ENCODE data around the gene WDR19. TPM values are rescaled to one million over a fixed set of nuclear protein-coding genes. Genes with fewer than 3 reads are reported as not detected.
"Not testable (repeated sequence)": the region's sequence is repeated elsewhere in the genome, so short reads cannot be mapped to it uniquely, and the experiment has no call there.

The WDR19 gene
- 10 to 100 TPM in 2 of 4 donors, 1 to 10 TPM in 2; 3.4 to 18.7 (median 9.2) TPM for polyA plus RNA-seq
- long read RNA-seq, donor 1, full-length matches to known transcripts: 5 of 5 reads
- long read RNA-seq, donor 1, partial matches to known transcripts: 0 of 5 reads
- long read RNA-seq, donor 1, other reads (novel, unspliced or antisense): 0 of 5 reads
- long read RNA-seq, donor 2, full-length matches to known transcripts: 1 of 1 reads
- long read RNA-seq, donor 2, partial matches to known transcripts: 0 of 1 reads
- long read RNA-seq, donor 2, other reads (novel, unspliced or antisense): 0 of 1 reads
- long read RNA-seq, donor 3, partial matches to known transcripts: 0 of 2 reads
- long read RNA-seq, donor 3, other reads (novel, unspliced or antisense): 0 of 2 reads
- long read RNA-seq, donor 4: 0 reads
- long read RNA-seq, donor 5: 0 reads
- long read RNA-seq, donor 6: 0 reads
- long read RNA-seq, donor 7: 0 reads
- long read RNA-seq, donor 8: 0 reads
- long read RNA-seq, donor 9: 0 reads
- long read RNA-seq, donor 10, partial matches to known transcripts: 0 of 2 reads
- long read RNA-seq, donor 10, other reads (novel, unspliced or antisense): 0 of 2 reads

GRCh38 chr4:39181905-39182638, at the start of gene WDR19:
Gene WDR19 (plus strand): TSS chr4:39182529. CDS start chr4:39182558, 29 bp downstream.
- FAIRE-seq: peak; percentile 98
- Histone ChIP-seq H3K4me3 (ENCODE audit: low read depth in 1 of 3, low read length in 3 of 3) (peak within 1 kb of the TSS; percentile 55 to 72 (median 61)), H3K27ac (ENCODE audit: low read depth in 1 of 3, low read length in 2 of 3) (peak within 1 kb of the TSS; percentile 37 to 75 (median 67)), H3K9me3 (ENCODE audit: control insufficient read depth in 2 of 2, insufficient read depth in 1 of 2, low read depth in 1 of 2, low read length in 1 of 2) (no peaks in the 10 kb centered on the region), H3K4me1 (ENCODE audit: control insufficient read depth in 3 of 3, insufficient read depth in 2 of 3, low read depth in 1 of 3, low read length in 2 of 3) (peaks cover 0 to 3% (median 0%) of the 10 kb centered on the region in 3 donors), H3K27me3 (ENCODE audit: control insufficient read depth in 3 of 3, insufficient read depth in 3 of 3, low read length in 3 of 3) (no peaks in the 10 kb centered on the region), H3K36me3 (ENCODE audit: control insufficient read depth in 3 of 3, insufficient read depth in 2 of 3, low read depth in 1 of 3, low read length in 3 of 3) (no peaks in the 10 kb centered on the region)
- peak; percentile 99 to 100 for DNase-seq
- 0% methylated on average over 48 of the region's 48 CpGs for WGBS, 3 donors

GRCh38 chr4:39133623-39134022, 48.7 kb upstream of the WDR19 start:
- Histone ChIP-seq H3K4me3 (ENCODE audit: low read depth in 1 of 3, low read length in 3 of 3) (no peak overlapping the region), H3K9me3 (ENCODE audit: control insufficient read depth in 2 of 2, insufficient read depth in 1 of 2, low read depth in 1 of 2, low read length in 1 of 2) (no peaks in the 10 kb centered on the region), H3K4me1 (ENCODE audit: control insufficient read depth in 3 of 3, insufficient read depth in 2 of 3, low read depth in 1 of 3, low read length in 2 of 3) (peaks cover 0 to 8% (median 0%) of the 10 kb centered on the region in 3 donors), H3K27me3 (ENCODE audit: control insufficient read depth in 3 of 3, insufficient read depth in 3 of 3, low read length in 3 of 3) (no peaks in the 10 kb centered on the region), H3K36me3 (ENCODE audit: control insufficient read depth in 3 of 3, insufficient read depth in 2 of 3, low read depth in 1 of 3, low read length in 3 of 3) (no peaks in the 10 kb centered on the region), H3K27ac (ENCODE audit: low read depth in 1 of 3, low read length in 2 of 3) (no peak overlapping the region)
- DNase-seq: no peak
- no peak for FAIRE-seq
- WGBS, 3 donors: 97 to 99% (median 99%) methylated on average over 3 of the region's 3 CpGs

DNA sequence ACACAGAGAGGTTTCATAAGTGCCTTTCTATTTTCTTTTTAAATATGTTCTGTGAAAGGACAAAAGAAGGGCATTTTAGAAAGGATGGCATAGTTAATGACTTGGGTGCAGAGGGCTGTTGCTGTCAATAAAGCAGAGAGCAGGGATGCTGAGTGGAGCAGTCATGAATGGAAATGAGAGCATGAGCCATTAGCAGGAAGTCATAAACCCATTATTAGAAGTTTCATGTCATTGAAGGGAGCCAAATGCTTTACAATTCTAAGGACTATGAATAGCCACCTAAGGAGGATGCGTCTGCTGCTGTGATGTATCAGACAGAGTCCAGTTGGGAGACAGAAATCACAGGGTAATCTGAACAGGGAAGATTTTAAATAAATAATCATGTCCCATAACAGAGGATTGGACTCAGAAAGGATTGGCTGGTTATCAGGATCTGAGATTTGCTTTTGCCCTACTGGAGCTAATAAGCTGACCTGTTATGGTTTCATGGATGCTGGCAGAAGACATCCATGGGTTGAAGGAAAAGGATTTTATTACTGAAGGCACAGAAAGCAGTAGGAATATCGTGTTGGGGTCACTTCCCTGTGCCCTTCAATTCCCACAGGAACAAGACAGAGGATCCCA, 47.5 kb upstream of the WDR19 start:
- Histone ChIP-seq H3K4me1 (ENCODE audit: control insufficient read depth in 3 of 3, insufficient read depth in 2 of 3, low read depth in 1 of 3, low read length in 2 of 3) (peaks cover 0 to 8% (median 0%) of the 10 kb centered on the region in 3 donors), H3K27me3 (ENCODE audit: control insufficient read depth in 3 of 3, insufficient read depth in 3 of 3, low read length in 3 of 3) (no peaks in the 10 kb centered on the region), H3K9me3 (ENCODE audit: control insufficient read depth in 2 of 2, insufficient read depth in 1 of 2, low read depth in 1 of 2, low read length in 1 of 2) (no peaks in the 10 kb centered on the region), H3K4me3 (ENCODE audit: low read depth in 1 of 3, low read length in 3 of 3) (no peak overlapping the region), H3K27ac (ENCODE audit: low read depth in 1 of 3, low read length in 2 of 3) (peak overlapping the region in 1 of 3 donors; percentile 49), H3K36me3 (ENCODE audit: control insufficient read depth in 3 of 3, insufficient read depth in 2 of 3, low read depth in 1 of 3, low read length in 3 of 3) (no peaks in the 10 kb centered on the region)
- FAIRE-seq (no peak), DNase-seq (peak in 1 of 2 donors; percentile 9)
- WGBS, 3 donors: 23 to 49% (median 40%) methylated on average over 2 of the region's 2 CpGs

DNA sequence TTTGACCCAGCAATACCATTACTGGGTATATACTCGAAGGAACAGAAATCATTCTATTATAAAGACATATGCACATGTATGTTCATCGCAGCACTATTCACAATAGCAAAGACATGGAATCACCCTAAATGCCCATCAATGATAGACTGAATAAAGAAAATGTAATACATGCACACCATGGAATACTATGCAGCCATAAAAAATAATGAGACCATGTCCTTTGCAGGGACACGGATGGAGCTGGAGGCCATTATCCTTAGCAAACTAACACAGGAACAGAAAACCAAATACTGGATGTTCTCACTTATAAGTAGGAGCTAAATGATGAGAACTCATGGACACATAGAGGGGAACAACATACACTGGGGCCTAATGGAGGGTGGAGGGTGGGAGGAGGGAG, 44.1 kb upstream of the WDR19 start:
- not testable (repeated sequence) for H3K36me3 ChIP-seq (ENCODE audit: control insufficient read depth in 3 of 3, insufficient read depth in 2 of 3, low read depth in 1 of 3, low read length in 3 of 3); H3K4me3 ChIP-seq (ENCODE audit: low read depth in 1 of 3, low read length in 3 of 3); H3K27me3 ChIP-seq (ENCODE audit: control insufficient read depth in 3 of 3, insufficient read depth in 3 of 3, low read length in 3 of 3); H3K4me1 ChIP-seq (ENCODE audit: control insufficient read depth in 3 of 3, insufficient read depth in 2 of 3, low read depth in 1 of 3, low read length in 2 of 3); DNase-seq; H3K9me3 ChIP-seq (ENCODE audit: control insufficient read depth in 2 of 2, insufficient read depth in 1 of 2, low read depth in 1 of 2, low read length in 1 of 2); FAIRE-seq; H3K27ac ChIP-seq (ENCODE audit: low read depth in 1 of 3, low read length in 2 of 3)
- WGBS, 3 donors: 66 to 88% (median 85%) methylated on average over 3 of the region's 3 CpGs

DNA sequence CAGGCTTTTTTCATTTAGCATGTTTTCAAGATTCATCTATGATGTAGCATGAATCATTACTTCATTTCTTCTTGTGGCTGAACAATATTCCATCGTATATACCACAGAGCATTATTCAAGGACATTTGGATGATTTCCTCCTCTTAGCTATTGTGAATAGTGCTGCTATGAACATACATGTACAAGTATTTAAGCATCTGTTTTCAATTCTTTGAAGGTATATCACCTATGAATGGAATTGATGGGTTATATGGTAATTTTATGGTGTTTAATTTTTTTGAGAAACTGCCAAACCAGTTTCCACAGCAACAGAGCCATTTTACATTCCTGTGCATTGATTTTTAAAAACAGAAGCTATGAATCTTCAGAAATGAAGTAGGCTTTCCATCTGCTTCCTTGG, 36.1 kb upstream of the WDR19 start:
- Histone ChIP-seq H3K4me1 (ENCODE audit: control insufficient read depth in 3 of 3, insufficient read depth in 2 of 3, low read depth in 1 of 3, low read length in 2 of 3) (no peaks in the 10 kb centered on the region), H3K9me3 (ENCODE audit: control insufficient read depth in 2 of 2, insufficient read depth in 1 of 2, low read depth in 1 of 2, low read length in 1 of 2) (no peaks in the 10 kb centered on the region), H3K4me3 (ENCODE audit: low read depth in 1 of 3, low read length in 3 of 3) (no peak overlapping the region), H3K36me3 (ENCODE audit: control insufficient read depth in 3 of 3, insufficient read depth in 2 of 3, low read depth in 1 of 3, low read length in 3 of 3) (no peaks in the 10 kb centered on the region), H3K27me3 (ENCODE audit: control insufficient read depth in 3 of 3, insufficient read depth in 3 of 3, low read length in 3 of 3) (no peaks in the 10 kb centered on the region), H3K27ac (ENCODE audit: low read depth in 1 of 3, low read length in 2 of 3) (no peak overlapping the region)
- DNase-seq (no peak), FAIRE-seq (no peak)
- 76 to 85% (median 76%) methylated on average over 1 of the region's 1 CpG for WGBS, 3 donors

GRCh38 chr4:39154009-39154408, 28.3 kb upstream of the WDR19 start:
- no peaks in the 10 kb centered on the region for H3K9me3 ChIP-seq (ENCODE audit: control insufficient read depth in 2 of 2, insufficient read depth in 1 of 2, low read depth in 1 of 2, low read length in 1 of 2)
- no peak overlapping the region for H3K27ac ChIP-seq (ENCODE audit: low read depth in 1 of 3, low read length in 2 of 3)
- 94 to 98% (median 95%) methylated on average over 4 of the region's 4 CpGs for WGBS, 3 donors
- H3K27me3 ChIP-seq (ENCODE audit: control insufficient read depth in 3 of 3, insufficient read depth in 3 of 3, low read length in 3 of 3): no peaks in the 10 kb centered on the region
- H3K4me1 ChIP-seq (ENCODE audit: control insufficient read depth in 3 of 3, insufficient read depth in 2 of 3, low read depth in 1 of 3, low read length in 2 of 3): no peaks in the 10 kb centered on the region
- no peak overlapping the region for H3K4me3 ChIP-seq (ENCODE audit: low read depth in 1 of 3, low read length in 3 of 3)
- DNase-seq (no peak), FAIRE-seq (no peak)
- no peaks in the 10 kb centered on the region for H3K36me3 ChIP-seq (ENCODE audit: control insufficient read depth in 3 of 3, insufficient read depth in 2 of 3, low read depth in 1 of 3, low read length in 3 of 3)

GRCh38 chr4:39157520-39157919, 24.8 kb upstream of the WDR19 start:
- 85 to 95% (median 88%) methylated on average over 2 of the region's 2 CpGs for whole genome bisulfite sequencing, 3 donors
- no peaks in the 10 kb centered on the region for H3K9me3 ChIP-seq (ENCODE audit: control insufficient read depth in 2 of 2, insufficient read depth in 1 of 2, low read depth in 1 of 2, low read length in 1 of 2)
- no peak overlapping the region for H3K4me3 ChIP-seq (ENCODE audit: low read depth in 1 of 3, low read length in 3 of 3)
- H3K27ac ChIP-seq (ENCODE audit: low read depth in 1 of 3, low read length in 2 of 3): no peak overlapping the region
- no peak for DNase-seq
- H3K27me3 ChIP-seq (ENCODE audit: control insufficient read depth in 3 of 3, insufficient read depth in 3 of 3, low read length in 3 of 3): peaks cover 0 to 2% (median 0%) of the 10 kb centered on the region in 3 donors
- H3K36me3 ChIP-seq (ENCODE audit: control insufficient read depth in 3 of 3, insufficient read depth in 2 of 3, low read depth in 1 of 3, low read length in 3 of 3): no peaks in the 10 kb centered on the region
- no peaks in the 10 kb centered on the region for H3K4me1 ChIP-seq (ENCODE audit: control insufficient read depth in 3 of 3, insufficient read depth in 2 of 3, low read depth in 1 of 3, low read length in 2 of 3)
- no peak for FAIRE-seq

DNA sequence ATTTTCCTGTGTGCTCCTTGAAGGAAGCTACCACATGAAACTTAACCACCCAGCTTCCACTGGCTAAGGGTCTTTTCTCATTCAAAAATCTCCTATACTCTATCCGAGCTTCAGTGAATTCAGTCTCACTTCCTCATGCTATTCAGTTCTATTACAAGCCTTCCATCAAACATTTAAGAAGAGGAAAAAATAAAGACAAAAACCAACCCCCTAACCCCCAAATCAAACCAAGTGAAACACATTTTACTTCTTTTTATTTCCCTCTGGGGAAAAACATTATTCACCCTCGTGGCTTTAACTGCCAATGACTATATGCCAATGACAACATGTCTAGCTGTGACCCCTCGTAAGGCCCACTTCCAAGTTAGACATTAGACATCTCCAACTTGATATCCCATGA, 16.2 kb upstream of the WDR19 start:
- FAIRE-seq: no peak
- WGBS, 3 donors: 64 to 76% (median 71%) methylated on average over 3 of the region's 3 CpGs

More for the DNA sequence above, 16.2 kb upstream of the WDR19 start:
- Histone ChIP-seq H3K27me3 (ENCODE audit: control insufficient read depth in 3 of 3, insufficient read depth in 3 of 3, low read length in 3 of 3) (no peaks in the 10 kb centered on the region), H3K9me3 (ENCODE audit: control insufficient read depth in 2 of 2, insufficient read depth in 1 of 2, low read depth in 1 of 2, low read length in 1 of 2) (no peaks in the 10 kb centered on the region), H3K36me3 (ENCODE audit: control insufficient read depth in 3 of 3, insufficient read depth in 2 of 3, low read depth in 1 of 3, low read length in 3 of 3) (no peaks in the 10 kb centered on the region), H3K27ac (ENCODE audit: low read depth in 1 of 3, low read length in 2 of 3) (no peak overlapping the region), H3K4me1 (ENCODE audit: control insufficient read depth in 3 of 3, insufficient read depth in 2 of 3, low read depth in 1 of 3, low read length in 2 of 3) (no peaks in the 10 kb centered on the region), H3K4me3 (ENCODE audit: low read depth in 1 of 3, low read length in 3 of 3) (no peak overlapping the region)
- DNase-seq: no peak
